Endothelial cell of umbilical vein (primary cell): ENCODE measurements around the gene TNRC6B. TPM values are rescaled to one million over a fixed set of nuclear protein-coding genes. Genes with fewer than 3 reads are reported as not detected.

Source experiments
- BruUV-seq: library from RNA; stranded (reverse); fragments of 400-500 nt; replicated peaks from 2 replicates; lab custom pipeline; 2021; lab: Mats Ljungman, UMichigan
- CTCF ChIA-PET: fragments of 300-600, 350-600 bp; sonication (Branson Sonifier 250); formaldehyde crosslinking; loops from one replicate; lab custom pipeline; 2021; ENCODE audit warnings: antibody characterized with exemption, inconsistent platforms; lab: Charles Lee
- POLR2A ChIA-PET: fragments of 300-600, 350-600 bp; sonication (Branson Sonifier 250); formaldehyde crosslinking; loops from one replicate; lab custom pipeline; 2021; ENCODE audit warnings: antibody characterized with exemption, inconsistent platforms; lab: Charles Lee
- DNase-seq: peaks from one replicate; pipeline ENCODE4 v3.0.0-alpha.2; 2011; ENCODE audit warnings: low read depth, low spot score
- FAIRE-seq: peaks from 2 replicates; lab custom pipeline; 2011; peaks lifted over from hg19 to GRCh38; lab: Jason Lieb, UNC
- H2AFZ ChIP-seq: 2 replicates; pipeline ENCODE4 v1.6.0; 2012; ENCODE audit warnings: low read depth, low read length, control low read depth, inconsistent platforms
- H3K27ac ChIP-seq: 2 replicates; pipeline ENCODE4 v1.5.1; 2011; ENCODE audit warnings: low read depth, mild to moderate bottlenecking, control low read depth, low read length, moderate library complexity; ENCODE audit not compliant: insufficient read depth
- H3K27me3 ChIP-seq, 2 experiments: 2 replicates each; pipeline versions ENCODE4 v1.6.0 to v1.6.1; 2011; ENCODE audit warnings: low read length in 2 of 2, mixed read lengths in 1 of 2; ENCODE audit not compliant: control insufficient read depth in 2 of 2, insufficient read depth in 2 of 2
- H3K36me3 ChIP-seq, 2 experiments: 2 replicates in 1 of 2; 3 replicates in 1 of 2; pipeline ENCODE4 v1.5.1; 2011; ENCODE audit warnings: low read length in 2 of 2, mild to moderate bottlenecking in 1 of 2, moderate library complexity in 1 of 2; ENCODE audit not compliant: control insufficient read depth in 2 of 2, insufficient read depth in 2 of 2; ENCODE audit errors: extremely low read depth in 1 of 2
- H3K4me1 ChIP-seq: 3 replicates; pipeline ENCODE4 v1.5.1; 2011; ENCODE audit warnings: mild to moderate bottlenecking, low read length; ENCODE audit not compliant: control insufficient read depth, insufficient read depth; ENCODE audit errors: extremely low read depth
- H3K4me2 ChIP-seq: 2 replicates; pipeline ENCODE4 v1.6.1; 2011; ENCODE audit warnings: low read length, control low read depth, mixed read lengths; ENCODE audit not compliant: insufficient read depth
- H3K4me3 ChIP-seq, 3 experiments: fragments of 200-600 bp in 1 of 3; sonication (generic), shearing (Covaris generic) in 1 of 3; replicated peaks in 1 of 3; 2 replicates each; pipeline ENCODE4 v1.5.1; 2011 to 2016; ENCODE audit warnings: control low read depth in 3 of 3, low read length in 3 of 3, mild to moderate bottlenecking in 2 of 3, inconsistent platforms in 1 of 3, low read depth in 1 of 3, moderate library complexity in 1 of 3; ENCODE audit not compliant: insufficient read depth in 1 of 3
- H3K79me2 ChIP-seq: 2 replicates; pipeline ENCODE4 v1.6.0; 2012; ENCODE audit warnings: low read length, inconsistent platforms; ENCODE audit not compliant: control insufficient read depth, insufficient read depth
- H3K9ac ChIP-seq: replicated peaks from 2 replicates; pipeline ENCODE3; 2011; ENCODE audit warnings: low read length, control low read depth; ENCODE audit not compliant: insufficient read depth; ENCODE audit errors: extremely low read depth
- H3K9me1 ChIP-seq: replicated peaks from 3 replicates; pipeline ENCODE4 v1.6.0; 2011; ENCODE audit warnings: mild to moderate bottlenecking, low read length; ENCODE audit not compliant: control insufficient read depth, insufficient read depth; ENCODE audit errors: extremely low read depth
- H3K9me3 ChIP-seq: replicated peaks from 2 replicates; pipeline ENCODE4 v1.5.1; 2012; ENCODE audit warnings: low read length, inconsistent platforms; ENCODE audit not compliant: control insufficient read depth, insufficient read depth
- H4K20me1 ChIP-seq: replicated peaks from 2 replicates; pipeline ENCODE3; 2011; ENCODE audit warnings: mild to moderate bottlenecking, low read length; ENCODE audit not compliant: control insufficient read depth, insufficient read depth; ENCODE audit errors: extremely low read depth
- EZH2 ChIP-seq: IDR thresholded peaks from 2 replicates; pipeline ENCODE4 v1.6.1; 2012; ENCODE audit warnings: borderline replicate concordance, low read depth, mild to moderate bottlenecking, moderate library complexity, low read length, inconsistent platforms; ENCODE audit not compliant: severe bottlenecking
- FOS ChIP-seq: IDR thresholded peaks from 2 replicates; pipeline ENCODE4 v1.6.1; 2011; ENCODE audit warnings: mild to moderate bottlenecking, low read length, moderate library complexity, borderline replicate concordance; ENCODE audit not compliant: insufficient read depth
- GATA2 ChIP-seq: IDR thresholded peaks from 2 replicates; pipeline ENCODE4 v1.7.0; 2011; ENCODE audit warnings: low read depth, mild to moderate bottlenecking, moderate library complexity, mixed read lengths, low read length; ENCODE audit not compliant: insufficient read length, insufficient read depth
- JUN ChIP-seq: IDR thresholded peaks from 2 replicates; pipeline ENCODE4 v1.6.1; 2011; ENCODE audit warnings: borderline replicate concordance, low read depth; ENCODE audit not compliant: insufficient read length, insufficient read depth
- MYC ChIP-seq: IDR thresholded peaks from one replicate; pipeline ENCODE4 v1.6.1; 2011; ENCODE audit warnings: mild to moderate bottlenecking, low read depth, low read length
- POLR2A ChIP-seq: IDR thresholded peaks from 2 replicates; pipeline ENCODE4 v1.6.1; 2012; ENCODE audit warnings: low read depth, mild to moderate bottlenecking, control low read depth, low read length
- POLR2AphosphoS5 ChIP-seq: IDR thresholded peaks from 2 replicates; pipeline ENCODE4 v1.6.1; 2012; ENCODE audit warnings: low read depth, mild to moderate bottlenecking, control low read depth, low read length, moderate library complexity; ENCODE audit not compliant: insufficient read depth
- dilution Hi-C: fragments of 300-500 bp; cut with MboI; formaldehyde crosslinking; loops from one replicate; pipeline ENCODE4 v1.15.0; 2019; ENCODE audit warnings: low sequenced_read_pairs; ENCODE audit not compliant: extremely low pct_ligation_motif_present
- intact Hi-C: fragments of 100-400 bp; cut with micrococcal nuclease; formaldehyde crosslinking; loops from one replicate; pipeline ENCODE4 v1.10.0; 2022
- polyA plus RNA-seq, 4 experiments: library from polyadenylated mRNA; depleted of rRNA in 3 of 4; stranded (reverse) in 3 of 4; unstranded in 1 of 4; fragments of >200 nt; gene quantifications; 2 replicates each; pipeline versions ENCODE4 v1.2.1 to v1.2.3, GENCODE V29; 2011 to 2012; ENCODE audit warnings: missing spikeins in 1 of 4
- total RNA-seq: library from RNA; stranded (reverse); gene quantifications from 2 replicates; pipeline ENCODE4 v1.2.3, GENCODE V29; 2021
- TF ChIP-seq, protein P1 (sequence below), 2 donors: IDR thresholded peaks; 1 replicate in 1 of 2; 2 replicates in 1 of 2; pipeline ENCODE4 v1.5.1; 2011; ENCODE audit warnings: low read length in 2 of 2, mild to moderate bottlenecking in 2 of 2, moderate library complexity in 2 of 2, control low read depth in 1 of 2, inconsistent platforms in 1 of 2, low read depth in 1 of 2; ENCODE audit not compliant: insufficient read depth in 1 of 2; ENCODE audit errors: extremely low read depth in 1 of 2
- TF ChIP-seq, protein P2 (sequence below): IDR thresholded peaks from 2 replicates; pipeline ENCODE4 v1.6.1; 2011; ENCODE audit not compliant: insufficient read depth, insufficient read length

Gene TNRC6B
- total and polyA plus RNA-seq, 2 donors (not counting 3 experiments of a cell fraction or from before 2014, with no cell fraction given): 10.6 to 37.2 TPM

DNA sequence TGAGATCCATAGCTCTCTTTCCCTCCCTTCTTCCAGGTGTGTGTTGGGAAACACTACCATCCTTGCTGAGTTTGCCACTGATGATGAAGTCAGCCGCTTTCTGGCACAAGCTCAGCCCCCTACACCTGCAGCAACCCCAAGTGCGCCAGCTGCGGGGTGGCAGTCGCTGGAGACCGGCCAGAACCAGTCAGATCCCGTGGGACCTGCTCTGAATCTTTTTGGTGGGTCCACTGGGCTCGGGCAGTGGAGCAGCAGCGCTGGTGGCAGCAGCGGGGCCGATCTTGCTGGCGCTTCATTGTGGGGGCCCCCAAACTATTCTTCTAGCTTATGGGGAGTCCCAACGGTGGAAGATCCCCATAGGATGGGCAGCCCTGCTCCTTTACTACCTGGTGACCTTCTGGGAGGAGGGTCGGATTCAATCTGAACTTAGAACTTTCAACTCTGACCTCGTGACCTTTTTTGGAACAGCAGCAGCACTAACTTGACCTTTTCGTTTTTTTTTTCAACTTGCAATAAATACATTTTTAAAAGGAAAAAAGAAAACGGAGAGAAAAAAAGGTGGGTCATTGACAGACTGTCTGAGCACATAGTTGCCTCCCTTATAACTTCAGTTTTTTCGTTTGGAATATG is 145.2 kb downstream of the TNRC6B start:
- DNase-seq (no peak), FAIRE-seq (no peak)
- Histone ChIP-seq H3K4me1 (peaks cover 19% of the 10 kb centered on the region), H3K4me2 (no peak overlapping the region), H4K20me1 (no peaks in the 10 kb centered on the region), H3K9ac (no peak overlapping the region), H3K9me3 (no peaks in the 10 kb centered on the region), H3K27me3 (no peaks in the 10 kb centered on the region), H3K36me3 (peaks cover 13 to 15% of the 10 kb centered on the region in 2 experiments), H2AFZ (no peak overlapping the region), H3K4me3 (no peak overlapping the region), H3K27ac (no peak overlapping the region), H3K9me1 (no peaks in the 10 kb centered on the region), H3K79me2 (no peaks in the 10 kb centered on the region)
- ChIA-PET CTCF (interaction anchor here (1.0 kb wide), 1 partner anchor 145 kb away, joined by 3 read pairs; the partner anchor contains the start of gene TNRC6B), POLR2A (no interaction called here)
- dilution Hi-C loops: no loop called here
- intact Hi-C loops: no loop called here
- no TSS peak for BruUV-seq
- no peak for TF ChIP-seq GATA2
- TF ChIP-seq, protein P1, sequence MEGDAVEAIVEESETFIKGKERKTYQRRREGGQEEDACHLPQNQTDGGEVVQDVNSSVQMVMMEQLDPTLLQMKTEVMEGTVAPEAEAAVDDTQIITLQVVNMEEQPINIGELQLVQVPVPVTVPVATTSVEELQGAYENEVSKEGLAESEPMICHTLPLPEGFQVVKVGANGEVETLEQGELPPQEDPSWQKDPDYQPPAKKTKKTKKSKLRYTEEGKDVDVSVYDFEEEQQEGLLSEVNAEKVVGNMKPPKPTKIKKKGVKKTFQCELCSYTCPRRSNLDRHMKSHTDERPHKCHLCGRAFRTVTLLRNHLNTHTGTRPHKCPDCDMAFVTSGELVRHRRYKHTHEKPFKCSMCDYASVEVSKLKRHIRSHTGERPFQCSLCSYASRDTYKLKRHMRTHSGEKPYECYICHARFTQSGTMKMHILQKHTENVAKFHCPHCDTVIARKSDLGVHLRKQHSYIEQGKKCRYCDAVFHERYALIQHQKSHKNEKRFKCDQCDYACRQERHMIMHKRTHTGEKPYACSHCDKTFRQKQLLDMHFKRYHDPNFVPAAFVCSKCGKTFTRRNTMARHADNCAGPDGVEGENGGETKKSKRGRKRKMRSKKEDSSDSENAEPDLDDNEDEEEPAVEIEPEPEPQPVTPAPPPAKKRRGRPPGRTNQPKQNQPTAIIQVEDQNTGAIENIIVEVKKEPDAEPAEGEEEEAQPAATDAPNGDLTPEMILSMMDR (IDR thresholded peaks at IDR 0.05; ENCODE audit: extremely low read depth in 1 of 2, insufficient read depth in 1 of 2, low read depth in 1 of 2, low read length in 2 of 2): no peak
- TF ChIP-seq FOS: no peak
- TF ChIP-seq POLR2AphosphoS5: no peak
- TF ChIP-seq JUN: no peak
- TF ChIP-seq MYC: no peak
- TF ChIP-seq, protein P2, sequence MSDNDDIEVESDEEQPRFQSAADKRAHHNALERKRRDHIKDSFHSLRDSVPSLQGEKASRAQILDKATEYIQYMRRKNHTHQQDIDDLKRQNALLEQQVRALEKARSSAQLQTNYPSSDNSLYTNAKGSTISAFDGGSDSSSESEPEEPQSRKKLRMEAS: no peak
- TF ChIP-seq POLR2A: no peak
- TF ChIP-seq EZH2: no peak
